GM10248 (cell line): ENCODE data around the gene SNX1.

Experiments
- CTCF ChIA-PET: fragments of 300-600 bp; sonication (Branson Sonifier 250); formaldehyde crosslinking; extraction: SDS; loops from one replicate; lab custom pipeline; 2021; ENCODE audit warnings: antibody characterized with exemption; lab: Yijun Ruan, JAX
- POLR2A ChIA-PET: fragments of 350-650 bp; sonication (Branson Sonifier 250); formaldehyde crosslinking; extraction: SDS; loops from one replicate; lab custom pipeline; 2020; ENCODE audit warnings: antibody characterized with exemption; lab: Yijun Ruan, JAX
- DNase-seq: peaks from one replicate; pipeline ENCODE4 v3.0.0; 2012; ENCODE audit errors: extremely low spot score
- CTCF ChIP-seq: IDR thresholded peaks from 2 replicates; pipeline ENCODE4 v1.5.1; 2012; ENCODE audit warnings: mild to moderate bottlenecking, low read depth; ENCODE audit errors: extremely low read depth, missing control alignments, control extremely low read depth

The SNX1 gene

GRCh38 chr15:64127521-64128270, 31.9 kb downstream of the SNX1 start:
- CTCF ChIA-PET, result interaction anchor here (1.2 to 1.5 kb wide), 3 partner anchors 12 to 26 kb away, joined by 3 to 6 read pairs (median 4); no protein-coding TSS in a partner anchor

GRCh38 chr15:64130159-64130558, 34.4 kb downstream of the SNX1 start:
- TF ChIP-seq CTCF, result no peak
- no peak for DNase-seq
- ChIA-PET POLR2A (no interaction called here), CTCF (interaction anchor here (1.0 to 2.2 kb wide), 3 partner anchors 14 to 23 kb away, joined by 3 to 11 read pairs (median 4); no protein-coding TSS in a partner anchor)

More at GRCh38 chr15:64127521-64128270, 31.9 kb downstream of the SNX1 start:
- no peak for DNase-seq
- TF ChIP-seq CTCF, result no peak
- POLR2A ChIA-PET, result no interaction called here

- no peak for TF ChIP-seq CTCF
- CTCF ChIA-PET, result interaction anchor here (0.8 to 2.2 kb wide), 7 partner anchors 10 to 38 kb away, joined by 3 to 11 read pairs (median 4); partner anchors contain the start of gene CIAO2A
- no peak for DNase-seq
- POLR2A ChIA-PET, result interaction anchor here (0.6 kb wide), 1 partner anchor 24 kb away, joined by 6 read pairs; no protein-coding TSS in a partner anchor
Measured at GRCh38 chr15:64131547-64131946, 35.8 kb downstream of the SNX1 start.

GRCh38 chr15:64132217-64132616, 36.4 kb downstream of the SNX1 start:
- DNase-seq, result no peak
- ChIA-PET CTCF (interaction anchor here (0.8 to 2.2 kb wide), 9 partner anchors 9 to 39 kb away, joined by 3 to 11 read pairs (median 4); partner anchors contain the start of gene CIAO2A), POLR2A (interaction anchor here (0.6 kb wide), 1 partner anchor 23 kb away, joined by 6 read pairs; no protein-coding TSS in a partner anchor)
- no peak for TF ChIP-seq CTCF

- POLR2A ChIA-PET, result no interaction called here
- no peak for DNase-seq
- CTCF ChIA-PET, result interaction anchor here (1.0 to 2.1 kb wide), 6 partner anchors 10 to 22 kb away, joined by 3 to 7 read pairs (median 4); no protein-coding TSS in a partner anchor
- no peak for TF ChIP-seq CTCF
Measured at GRCh38 chr15:64133623-64134344, 38.0 kb downstream of the SNX1 start.

- no peak for TF ChIP-seq CTCF
- CTCF ChIA-PET, result interaction anchor here (1.0 to 2.1 kb wide), 4 partner anchors 10 to 23 kb away, joined by 3 to 7 read pairs (median 4); no protein-coding TSS in a partner anchor
- no peak for DNase-seq
- POLR2A ChIA-PET, result no interaction called here
Measured at GRCh38 chr15:64134345-64134829, 38.6 kb downstream of the SNX1 start.
